ENCODE data around the gene RNF186.

DNA sequence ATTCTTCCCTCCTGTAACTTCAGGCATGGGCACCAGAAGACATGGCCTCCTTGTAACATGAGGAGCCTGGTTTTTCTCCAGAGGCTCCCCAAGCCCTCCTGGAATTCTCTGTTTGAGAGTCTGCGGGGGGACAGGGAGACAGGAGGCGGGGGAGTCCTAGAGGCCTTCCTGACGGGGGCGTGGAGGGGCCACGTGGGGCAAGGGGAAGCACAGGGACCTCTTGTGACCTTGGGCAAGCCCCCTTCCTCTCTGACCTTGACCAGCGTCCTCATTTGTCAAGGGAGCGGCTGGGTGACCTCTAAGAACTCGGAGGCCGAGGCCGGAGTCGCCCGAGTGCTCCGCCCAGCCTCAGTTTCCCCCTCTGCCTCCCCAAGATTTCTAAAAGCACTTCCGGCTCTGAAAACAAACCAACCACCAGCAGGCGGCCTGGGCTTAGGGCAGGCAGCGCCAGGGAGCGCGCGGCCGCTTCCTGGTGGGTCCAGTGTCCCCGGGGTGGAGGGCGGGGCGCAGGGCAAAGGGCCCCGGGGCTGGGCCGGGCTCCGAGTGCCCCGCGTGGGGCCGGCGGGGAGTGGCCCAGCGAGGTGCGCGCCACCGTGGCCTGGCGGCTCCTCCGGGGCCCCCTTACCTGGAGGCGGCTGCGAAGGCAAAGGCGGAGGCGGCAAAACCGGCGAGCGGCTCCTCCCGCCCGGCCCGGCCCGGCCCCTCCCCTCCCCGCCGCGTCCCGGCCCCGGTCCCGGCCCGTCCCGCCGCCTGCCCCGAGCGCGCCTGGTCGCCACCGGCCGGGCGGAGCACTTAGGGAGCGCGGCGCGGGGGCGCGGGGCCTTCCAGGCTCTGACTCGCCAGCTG, 15.6 kb downstream of the RNF186 start, which contains the start of gene TMCO4:
- TF ChIP-seq ARNTL (CRISPR knock-in tag; IDR thresholded peaks at IDR 0.05; ENCODE audit: borderline replicate concordance, low read depth) (no peak), ZNF70 (CRISPR knock-in tag; IDR thresholded peaks at IDR 0.05) (no peak), OSR1 (CRISPR knock-in tag; IDR thresholded peaks at IDR 0.05) (no peak)
- TF ChIP-seq, protein P1, sequence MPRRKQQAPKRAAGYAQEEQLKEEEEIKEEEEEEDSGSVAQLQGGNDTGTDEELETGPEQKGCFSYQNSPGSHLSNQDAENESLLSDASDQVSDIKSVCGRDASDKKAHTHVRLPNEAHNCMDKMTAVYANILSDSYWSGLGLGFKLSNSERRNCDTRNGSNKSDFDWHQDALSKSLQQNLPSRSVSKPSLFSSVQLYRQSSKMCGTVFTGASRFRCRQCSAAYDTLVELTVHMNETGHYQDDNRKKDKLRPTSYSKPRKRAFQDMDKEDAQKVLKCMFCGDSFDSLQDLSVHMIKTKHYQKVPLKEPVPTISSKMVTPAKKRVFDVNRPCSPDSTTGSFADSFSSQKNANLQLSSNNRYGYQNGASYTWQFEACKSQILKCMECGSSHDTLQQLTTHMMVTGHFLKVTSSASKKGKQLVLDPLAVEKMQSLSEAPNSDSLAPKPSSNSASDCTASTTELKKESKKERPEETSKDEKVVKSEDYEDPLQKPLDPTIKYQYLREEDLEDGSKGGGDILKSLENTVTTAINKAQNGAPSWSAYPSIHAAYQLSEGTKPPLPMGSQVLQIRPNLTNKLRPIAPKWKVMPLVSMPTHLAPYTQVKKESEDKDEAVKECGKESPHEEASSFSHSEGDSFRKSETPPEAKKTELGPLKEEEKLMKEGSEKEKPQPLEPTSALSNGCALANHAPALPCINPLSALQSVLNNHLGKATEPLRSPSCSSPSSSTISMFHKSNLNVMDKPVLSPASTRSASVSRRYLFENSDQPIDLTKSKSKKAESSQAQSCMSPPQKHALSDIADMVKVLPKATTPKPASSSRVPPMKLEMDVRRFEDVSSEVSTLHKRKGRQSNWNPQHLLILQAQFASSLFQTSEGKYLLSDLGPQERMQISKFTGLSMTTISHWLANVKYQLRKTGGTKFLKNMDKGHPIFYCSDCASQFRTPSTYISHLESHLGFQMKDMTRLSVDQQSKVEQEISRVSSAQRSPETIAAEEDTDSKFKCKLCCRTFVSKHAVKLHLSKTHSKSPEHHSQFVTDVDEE (CRISPR knock-in tag; IDR thresholded peaks at IDR 0.05): no peak

Measured in SK-N-SH treated with all-trans-retinoic acid at 6 μM for 48 hours (cell line).